ENCODE measurements around the gene RAB40C.
A peak's percentile ranks its signal among the peaks of the same experiment; 100 is the strongest.

The RAB40C gene, protein sequence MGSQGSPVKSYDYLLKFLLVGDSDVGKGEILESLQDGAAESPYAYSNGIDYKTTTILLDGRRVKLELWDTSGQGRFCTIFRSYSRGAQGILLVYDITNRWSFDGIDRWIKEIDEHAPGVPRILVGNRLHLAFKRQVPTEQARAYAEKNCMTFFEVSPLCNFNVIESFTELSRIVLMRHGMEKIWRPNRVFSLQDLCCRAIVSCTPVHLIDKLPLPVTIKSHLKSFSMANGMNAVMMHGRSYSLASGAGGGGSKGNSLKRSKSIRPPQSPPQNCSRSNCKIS

DNA sequence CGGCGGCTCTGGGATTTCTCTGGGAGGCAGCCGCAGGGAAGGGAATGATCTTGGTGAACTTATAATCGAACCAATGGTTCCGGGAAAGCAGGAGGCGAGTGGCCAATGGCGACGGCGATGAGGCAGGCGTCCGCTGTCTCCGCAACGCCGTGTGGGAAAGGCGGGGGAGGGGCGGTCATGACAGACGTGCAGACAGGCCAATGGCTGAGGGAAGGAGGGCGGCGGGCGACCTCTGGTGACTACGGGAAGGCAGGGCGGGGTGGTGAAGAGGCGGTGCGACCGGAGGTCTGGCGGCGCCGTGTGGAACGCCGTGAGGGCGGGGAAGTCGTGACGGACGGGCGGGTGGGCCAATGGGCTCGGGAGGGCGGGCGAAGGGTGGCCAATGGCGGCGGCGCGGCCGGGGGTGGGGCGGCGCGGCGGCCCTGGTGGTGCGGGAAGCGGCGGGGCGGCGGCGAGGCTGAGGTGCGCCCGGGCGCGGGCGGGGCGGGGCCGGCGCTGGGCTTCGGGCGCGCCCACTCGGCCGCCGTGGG lies at the start of gene RAB40C:
RAB40C (plus strand) TSS at position 409 of the 530 bp plus-strand sequence. CDS start 226 bp downstream, outside the sequence.
- peak; percentile 97 for DNase-seq

DNA sequence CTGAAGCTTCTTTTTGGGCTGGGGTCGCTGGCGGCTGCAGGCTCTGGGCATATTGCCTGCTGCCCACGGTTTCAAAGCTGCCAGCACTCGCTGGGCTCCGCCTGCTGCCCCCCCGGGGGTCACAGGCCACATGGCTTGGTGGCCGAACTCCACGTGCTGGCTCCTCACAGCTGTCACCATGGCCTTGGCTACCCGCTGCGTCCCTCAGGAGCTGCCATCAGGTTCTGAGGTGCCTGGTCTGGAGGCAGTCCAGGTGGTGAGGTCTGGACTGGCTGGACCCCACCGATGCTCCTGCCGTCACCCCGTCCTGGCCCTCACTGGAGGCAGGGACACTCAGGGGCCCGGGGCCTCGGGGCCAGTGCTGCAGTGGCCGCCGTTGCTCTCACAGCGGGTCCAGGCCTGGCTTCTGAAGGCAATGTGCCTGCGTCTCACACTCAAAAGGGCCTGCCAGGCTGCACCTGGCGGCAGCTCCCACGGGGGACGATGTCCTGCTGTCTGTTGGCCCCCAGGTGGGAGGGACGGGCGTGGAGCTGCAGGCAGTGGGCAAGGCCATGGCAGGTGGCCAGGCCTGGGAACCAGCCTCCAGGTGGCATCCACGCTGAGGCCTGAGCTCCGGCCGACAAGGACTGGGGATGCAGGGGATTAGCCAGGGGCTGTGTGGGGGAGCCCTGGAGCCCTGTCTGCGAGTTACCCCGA lies 49.1 kb upstream of the RAB40C start:
- no peak for DNase-seq

DNA sequence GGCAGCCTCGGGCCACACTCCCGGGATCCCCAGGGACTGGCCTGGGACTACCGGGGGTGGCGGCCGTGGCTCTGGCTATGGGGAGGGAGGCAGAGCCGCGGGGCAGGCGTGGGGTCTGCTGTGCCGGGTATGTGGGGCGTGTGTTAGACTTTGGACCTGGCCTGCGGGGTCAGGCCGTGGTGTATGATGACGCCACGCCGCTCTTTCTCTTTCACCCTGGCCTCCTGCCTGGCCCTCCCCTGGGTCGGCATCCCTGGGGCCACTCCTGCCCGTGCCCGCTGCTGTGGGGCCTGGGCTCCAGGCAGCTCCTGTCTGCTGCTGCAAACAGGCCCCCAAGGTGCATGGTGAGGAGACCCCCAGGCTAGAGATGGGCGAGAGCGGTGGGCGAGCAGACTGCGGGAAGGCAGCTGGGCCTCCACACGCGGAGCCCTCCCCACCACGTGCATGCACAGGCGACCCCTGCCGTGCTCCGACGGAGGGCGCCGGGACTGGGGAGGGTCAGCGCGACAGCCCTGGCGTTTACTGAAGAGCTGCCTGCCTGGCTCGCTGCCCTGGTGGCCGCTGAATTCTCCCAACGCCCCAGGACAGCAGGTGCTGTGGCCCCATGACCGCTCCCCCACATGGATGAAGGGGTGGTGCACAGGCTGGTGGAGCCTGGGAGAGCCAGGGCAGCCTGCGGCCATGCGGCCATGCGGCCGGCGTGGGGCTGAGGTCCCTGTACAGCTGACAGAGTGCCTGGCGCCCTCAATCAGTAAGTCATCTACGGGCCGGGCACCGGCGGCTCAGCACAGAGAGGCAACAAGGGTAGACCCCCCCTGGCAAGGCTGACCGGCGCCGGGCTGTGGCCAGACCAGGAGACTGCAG lies 46.3 kb upstream of the RAB40C start:
- DNase-seq, result no peak

DNA sequence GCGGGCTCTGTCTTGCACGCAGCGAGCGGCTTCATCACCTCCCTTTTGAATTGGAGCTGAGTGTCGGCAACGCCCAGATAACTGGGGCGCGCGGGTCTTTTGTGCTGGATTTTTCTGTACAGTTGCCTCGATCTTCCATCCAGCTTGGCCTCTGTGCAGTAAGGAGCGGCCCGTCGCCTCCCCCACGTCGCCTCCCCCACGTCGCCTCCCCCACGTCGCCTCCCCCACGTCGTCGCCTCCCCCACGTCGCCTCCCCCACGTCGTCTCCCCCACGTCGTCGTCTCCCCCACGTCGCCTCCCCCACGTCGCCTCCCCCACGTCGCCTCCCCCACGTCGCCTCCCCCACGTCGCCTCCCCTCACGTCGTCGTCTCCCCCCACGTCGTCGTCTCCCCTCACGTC lies 45.3 kb upstream of the RAB40C start:
- DNase-seq, result no peak

DNA sequence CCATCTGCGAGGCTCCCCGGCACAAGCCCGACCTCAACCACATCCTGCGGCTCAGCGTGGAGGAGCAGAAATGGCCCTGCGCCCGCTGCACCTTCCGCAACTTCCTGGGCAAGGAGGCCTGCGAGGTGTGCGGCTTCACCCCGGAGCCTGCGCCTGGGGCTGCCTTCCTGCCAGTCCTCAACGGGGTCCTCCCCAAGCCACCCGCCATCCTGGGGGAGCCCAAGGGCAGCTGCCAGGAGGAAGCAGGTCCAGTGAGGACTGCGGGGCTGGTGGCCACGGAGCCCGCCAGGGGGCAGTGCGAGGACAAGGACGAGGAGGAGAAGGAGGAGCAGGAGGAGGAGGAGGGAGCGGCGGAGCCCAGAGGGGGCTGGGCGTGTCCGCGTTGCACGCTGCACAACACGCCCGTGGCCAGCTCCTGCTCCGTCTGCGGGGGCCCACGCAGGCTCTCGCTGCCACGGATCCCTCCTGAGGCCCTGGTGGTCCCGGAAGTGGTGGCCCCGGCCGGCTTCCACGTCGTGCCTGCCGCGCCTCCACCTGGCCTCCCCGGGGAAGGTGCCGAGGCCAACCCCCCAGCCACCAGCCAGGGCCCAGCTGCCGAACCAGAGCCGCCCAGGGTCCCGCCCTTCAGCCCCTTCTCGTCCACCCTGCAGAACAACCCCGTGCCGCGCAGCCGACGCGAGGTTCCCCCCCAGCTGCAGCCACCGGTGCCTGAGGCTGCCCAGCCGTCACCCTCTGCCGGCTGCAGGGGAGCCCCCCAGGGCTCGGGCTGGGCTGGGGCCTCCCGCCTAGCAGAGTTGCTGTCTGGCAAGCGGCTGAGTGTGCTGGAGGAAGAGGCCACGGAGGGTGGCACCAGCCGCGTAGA lies 42.7 kb upstream of the RAB40C start:
- DNase-seq, result peak; percentile 69

DNA sequence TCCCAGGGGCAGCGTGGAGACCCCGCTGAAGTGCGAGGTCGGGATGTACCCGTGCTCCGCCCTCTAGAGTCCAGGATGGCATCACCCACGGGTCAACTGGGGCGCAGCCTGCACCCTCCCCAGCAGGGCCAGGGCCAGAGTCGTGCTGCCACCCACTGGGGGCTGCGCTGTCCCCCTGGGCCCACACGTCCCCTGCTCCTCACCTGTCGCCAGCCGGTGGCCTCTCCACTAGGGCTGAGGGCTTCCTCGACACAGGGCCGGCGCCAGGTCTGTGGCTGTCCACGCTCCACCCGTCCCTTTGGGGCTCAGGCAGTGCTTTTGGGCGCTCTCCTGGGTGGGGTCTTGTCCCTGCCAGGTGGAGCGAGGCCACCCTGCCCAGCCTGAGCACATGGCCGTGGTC lies 41.3 kb upstream of the RAB40C start:
- DNase-seq, result no peak

DNA sequence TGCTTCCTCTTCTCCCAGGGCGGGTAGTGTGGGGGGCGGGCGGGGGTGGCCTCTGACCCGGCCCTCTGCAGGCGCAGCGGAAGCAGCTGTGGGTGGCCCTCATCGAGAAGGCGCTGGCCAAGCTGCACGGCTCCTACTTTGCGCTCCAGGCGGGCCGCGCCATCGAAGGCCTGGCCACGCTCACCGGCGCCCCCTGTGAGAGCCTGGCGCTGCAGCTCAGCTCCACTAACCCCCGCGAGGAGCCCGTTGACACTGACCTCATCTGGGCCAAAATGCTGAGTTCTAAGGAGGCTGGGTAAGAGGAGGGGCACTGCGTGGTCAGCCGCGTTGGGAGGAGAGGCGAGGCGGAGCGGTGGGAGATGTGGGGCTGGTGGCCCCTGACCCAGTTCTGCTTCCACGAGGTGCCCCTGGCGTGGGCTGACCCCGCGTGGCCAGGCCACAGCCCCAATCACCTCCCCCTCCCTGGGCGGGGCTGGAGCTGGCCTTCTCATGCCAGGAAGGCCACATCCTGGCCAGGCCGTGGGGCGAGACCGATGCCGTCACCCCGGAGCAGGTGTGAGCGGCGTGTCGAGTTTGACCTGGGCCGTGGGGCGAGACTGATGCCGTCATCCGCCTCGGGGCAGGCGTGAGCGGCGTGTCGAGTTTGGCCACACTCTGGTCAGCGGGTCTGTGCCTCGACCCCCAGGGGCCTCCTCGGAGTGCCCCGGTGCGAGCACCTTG lies 40.2 kb upstream of the RAB40C start:
- no peak for DNase-seq

DNA sequence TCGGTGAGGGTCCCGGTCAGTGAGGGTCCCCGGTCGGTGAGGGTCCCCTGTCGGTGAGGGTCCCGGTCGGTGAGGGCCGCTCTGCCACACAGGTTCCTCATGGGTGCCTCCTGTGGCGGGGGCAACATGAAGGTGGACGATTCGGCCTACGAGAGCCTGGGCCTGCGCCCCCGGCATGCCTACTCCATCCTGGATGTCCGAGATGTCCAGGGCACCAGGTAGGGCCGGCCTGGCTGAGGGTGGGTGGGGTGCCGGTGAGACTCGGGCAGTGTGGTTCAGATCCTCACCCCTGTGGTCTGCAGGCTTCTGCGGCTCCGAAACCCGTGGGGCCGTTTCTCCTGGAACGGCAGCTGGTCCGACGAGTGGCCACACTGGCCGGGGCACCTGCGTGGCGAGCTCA lies 38.7 kb upstream of the RAB40C start:
- DNase-seq, result no peak

DNA sequence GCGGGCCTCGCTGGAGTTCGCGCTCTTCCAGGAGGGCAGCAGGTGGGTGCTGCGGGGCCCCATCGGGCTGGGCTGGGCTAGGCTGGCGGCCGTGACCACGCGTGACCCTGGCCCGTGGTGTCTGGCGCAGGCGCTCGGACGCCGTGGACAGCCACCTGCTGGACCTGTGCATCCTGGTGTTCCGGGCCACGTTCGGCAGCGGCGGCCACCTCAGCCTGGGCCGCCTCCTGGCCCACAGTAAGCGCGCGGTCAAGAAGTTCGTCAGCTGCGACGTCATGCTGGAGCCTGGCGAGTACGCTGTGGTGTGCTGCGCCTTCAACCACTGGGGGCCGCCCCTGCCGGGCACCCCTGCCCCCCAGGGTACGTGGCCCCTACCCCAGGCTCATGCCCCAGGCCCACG lies 37.7 kb upstream of the RAB40C start:
- DNase-seq, result no peak

DNA sequence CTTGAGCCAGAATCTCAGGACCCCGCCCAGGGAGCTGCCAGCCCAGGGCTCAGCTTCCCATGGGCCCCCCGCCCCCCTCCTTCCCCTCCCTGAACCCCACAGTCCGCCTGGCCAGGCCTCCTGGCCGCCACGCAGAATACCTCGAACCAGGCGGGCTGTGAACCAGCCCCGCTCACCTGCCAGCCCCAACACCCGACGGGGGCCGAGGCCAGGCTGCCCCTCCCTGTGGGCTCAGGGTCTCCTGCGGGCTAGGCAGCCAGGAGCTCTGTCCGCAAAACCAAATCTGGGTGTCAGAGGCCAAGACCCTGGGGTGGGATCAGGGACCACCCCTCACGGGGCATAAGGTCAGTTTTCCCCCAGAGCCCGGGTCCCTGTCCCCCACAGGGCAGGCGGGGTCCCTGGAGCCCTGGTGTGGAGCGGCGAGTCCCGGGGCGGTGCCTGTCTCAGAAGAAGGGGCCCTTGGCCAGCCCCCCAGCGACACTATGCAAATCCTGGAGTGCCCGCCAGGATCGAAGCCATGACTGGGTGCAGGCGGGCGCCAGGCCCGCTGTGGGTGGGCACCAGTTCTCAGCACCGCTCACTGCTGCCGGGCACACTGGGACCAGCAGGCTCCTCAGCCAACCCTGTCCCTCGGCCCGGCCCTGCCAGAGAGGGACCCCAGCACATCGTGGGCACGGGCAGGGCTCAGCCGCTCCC lies 36.1 kb upstream of the RAB40C start:
- no peak for DNase-seq

DNA sequence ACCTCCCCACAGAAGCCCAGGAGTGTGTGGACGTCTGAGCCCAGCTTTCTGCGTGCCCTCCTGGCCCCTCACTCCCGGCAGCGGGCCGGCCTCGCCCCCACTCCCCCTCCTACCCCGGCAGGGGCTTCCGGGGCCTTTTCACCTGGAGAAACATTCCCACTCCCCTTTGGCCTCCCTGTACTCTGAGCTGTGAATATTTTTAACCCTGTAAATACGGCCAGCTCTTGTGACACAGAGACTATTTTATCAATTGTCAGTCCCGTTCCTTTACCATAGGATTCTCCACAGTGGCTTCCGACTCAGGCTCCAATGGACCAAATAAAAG lies 35.6 kb upstream of the RAB40C start:
- no peak for DNase-seq

DNA sequence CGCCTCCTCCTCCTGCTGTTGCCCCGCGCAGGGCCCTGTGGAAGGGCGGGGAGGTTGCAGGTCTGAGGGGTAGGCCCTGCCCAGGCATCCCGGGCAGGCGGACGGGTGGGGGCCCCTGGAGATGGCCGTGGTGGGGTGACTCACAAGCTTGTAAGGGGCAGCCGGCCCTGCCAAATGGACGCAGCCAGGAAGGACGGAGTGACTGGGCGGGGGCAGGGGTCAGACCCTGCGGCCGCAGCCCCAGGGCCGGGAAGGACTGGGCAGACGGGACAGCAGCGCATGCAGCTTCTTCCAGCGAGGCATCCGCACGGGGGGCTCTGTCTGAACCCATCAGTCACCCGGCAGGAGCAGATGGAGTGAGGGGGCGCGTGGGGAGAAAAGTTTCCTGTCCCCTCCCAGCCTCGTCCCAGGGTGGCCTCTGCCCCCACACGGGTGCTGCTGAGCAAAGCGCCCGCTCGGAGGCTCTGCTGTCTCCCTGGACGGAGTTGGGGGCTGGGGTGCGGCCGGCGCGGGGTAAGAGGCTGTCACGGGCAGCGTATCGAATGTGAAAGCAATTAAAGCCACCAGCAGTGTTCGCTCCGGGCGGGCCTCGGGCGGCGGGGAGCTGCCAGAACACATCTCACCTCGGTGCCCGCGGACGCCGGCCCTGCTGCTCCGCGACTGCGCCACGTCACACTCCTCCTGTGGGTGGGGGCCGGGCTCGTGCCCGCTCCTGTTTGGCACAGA lies 35.1 kb upstream of the RAB40C start:
- no peak for DNase-seq

DNA sequence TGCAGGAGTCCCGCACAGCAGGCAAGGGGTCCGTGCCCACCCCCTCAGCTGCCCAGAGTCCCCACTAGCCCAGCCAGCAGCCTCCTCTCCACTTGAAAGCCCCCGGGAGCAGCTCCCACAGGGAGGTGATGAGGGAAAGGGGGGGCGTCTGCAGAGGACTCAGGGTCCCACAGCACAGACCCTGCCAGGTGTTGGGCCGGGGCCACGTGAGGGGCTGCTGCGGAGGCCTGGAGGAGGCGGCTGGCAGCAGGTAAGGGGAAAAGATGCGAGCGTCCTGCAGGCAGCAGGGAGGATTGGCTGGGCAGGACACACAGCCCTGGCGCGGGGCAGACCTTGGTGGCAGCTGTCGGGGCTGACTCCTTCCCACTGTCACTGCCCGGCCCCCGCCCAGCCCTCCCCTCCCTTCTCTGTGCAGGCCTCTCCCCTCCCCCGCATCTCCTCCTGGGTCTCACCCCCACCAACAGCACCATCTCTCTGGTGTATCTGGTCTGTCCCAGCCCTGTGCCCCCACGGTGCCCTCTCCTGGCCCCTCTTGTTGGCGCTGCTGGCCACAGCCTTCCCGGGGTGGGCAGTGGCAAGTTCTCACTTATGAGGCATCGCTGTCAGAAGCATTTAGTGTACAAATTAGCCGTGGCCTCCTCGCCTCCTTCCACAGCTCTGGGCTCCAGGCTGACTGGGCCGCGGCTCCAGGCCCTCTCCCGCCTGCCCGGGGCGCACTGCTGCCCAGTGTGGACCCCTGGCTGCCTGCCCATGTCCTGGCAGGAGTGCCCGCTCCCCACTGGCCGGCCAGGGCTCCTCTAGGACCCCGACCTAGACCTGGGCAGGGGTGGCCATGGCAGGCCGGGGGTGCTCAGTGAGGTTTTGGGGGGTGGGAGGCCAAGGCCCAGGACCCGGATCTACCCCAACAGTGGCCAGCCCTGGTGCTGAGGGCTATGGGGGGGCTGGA lies 34.1 kb upstream of the RAB40C start:
- DNase-seq, result no peak

DNA sequence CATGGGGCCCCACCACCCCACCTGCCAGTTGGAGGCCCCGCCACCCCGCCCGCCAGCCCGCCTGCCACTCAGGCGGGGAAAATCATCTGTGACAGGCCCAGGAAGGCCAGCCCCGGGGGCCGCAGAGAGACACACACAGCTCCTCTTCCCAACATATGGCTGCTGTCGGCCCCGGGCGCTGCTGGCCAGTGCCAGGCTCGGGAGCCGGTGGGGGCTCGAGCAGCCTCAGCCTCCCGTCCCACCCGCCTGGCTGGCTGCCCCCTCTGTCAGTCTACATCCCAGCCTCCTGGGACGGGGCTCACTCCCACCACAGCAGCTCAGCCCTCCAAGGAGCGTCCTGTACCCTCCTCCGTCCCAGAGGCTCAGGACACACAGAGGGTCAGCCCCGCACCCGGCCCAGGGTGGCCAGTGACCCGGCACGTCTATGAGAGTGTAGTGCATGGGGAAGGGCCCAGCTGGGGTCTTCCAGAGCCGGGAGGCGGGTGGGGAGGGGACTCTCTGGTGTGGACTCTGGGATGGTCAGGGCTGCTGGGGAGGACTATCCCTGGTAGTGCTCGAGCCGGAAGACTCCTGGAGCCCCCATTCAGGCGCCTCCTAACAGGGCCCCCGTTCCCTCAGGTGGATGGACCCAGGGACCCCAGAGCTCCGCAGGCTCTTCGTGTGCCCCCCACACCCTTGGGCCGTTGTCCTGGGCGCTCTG lies 33.2 kb upstream of the RAB40C start:
- DNase-seq, result no peak

DNA sequence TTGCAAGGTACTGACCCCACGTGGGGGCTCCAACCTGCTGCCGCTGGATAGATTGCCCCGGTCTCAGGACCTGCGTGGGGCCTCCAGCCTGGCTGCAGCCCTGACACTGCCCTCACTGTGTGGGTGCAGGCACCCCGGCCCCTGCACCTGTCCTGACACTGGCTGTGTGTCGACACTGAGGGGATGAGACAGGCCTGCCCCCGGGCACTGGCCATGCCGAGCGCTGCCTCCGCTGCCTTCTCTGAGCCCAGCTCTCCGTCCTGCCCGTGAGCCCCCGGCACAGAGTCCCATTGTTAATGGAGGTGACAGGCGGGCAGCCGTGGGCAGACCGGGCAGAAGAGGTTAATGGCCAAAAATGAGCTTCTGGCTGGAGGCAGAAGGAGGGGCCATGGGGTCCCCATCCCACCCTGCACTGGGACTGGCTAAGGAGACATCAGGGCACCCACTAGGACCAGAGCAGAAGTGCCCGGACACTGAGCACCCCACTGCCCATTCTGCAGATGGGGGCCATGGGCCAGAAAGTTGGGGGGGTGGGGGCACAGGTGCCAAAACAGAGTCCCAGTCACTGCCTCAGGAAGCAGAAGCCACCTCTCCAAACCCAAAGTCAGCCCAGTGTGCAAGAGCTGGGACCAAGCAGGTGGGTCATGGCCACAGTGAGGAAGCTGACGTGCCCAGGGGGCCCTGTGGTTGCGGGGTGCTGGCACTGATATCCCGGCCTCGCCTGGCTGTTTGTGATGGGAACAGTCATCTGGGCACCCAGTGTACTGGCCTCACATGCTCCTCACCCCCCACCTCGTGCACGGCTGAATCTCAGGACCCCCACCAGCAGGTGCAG lies 32.2 kb upstream of the RAB40C start:
- DNase-seq, result no peak

DNA sequence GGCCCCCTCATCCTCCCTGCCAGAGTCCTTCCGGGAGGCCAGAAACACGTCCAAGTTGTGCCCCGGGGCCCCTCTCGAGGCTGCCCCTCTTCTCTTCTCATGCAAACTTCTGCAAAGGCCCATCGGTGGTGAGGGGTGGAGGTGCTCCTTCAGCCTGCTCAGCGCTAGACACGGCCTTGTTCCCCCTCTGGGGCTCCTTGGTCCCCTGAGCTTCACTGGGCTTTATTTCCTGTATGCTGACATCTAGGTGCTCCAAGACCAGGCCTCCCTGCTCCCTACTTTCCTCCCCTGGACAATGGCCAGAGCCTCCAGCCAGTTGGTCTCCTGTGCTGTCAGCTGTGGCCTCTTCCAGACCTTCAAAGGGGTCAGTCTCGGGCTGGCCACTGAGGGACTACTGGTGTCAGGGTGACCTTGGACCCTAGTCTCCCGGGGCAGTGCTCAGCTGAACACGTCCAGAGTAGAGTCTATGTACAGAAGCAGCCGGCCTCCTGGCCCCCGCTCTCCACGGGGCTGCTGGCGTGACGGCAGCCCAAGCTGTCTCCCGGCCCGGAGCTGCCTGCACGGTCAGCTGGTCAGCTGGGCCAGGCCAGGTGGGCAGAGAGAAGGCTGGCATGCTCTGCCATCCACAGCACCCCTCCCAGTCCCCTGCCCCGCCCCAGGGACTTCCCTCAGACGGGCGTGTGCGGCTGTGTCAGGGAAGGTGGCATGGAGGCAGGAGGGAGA lies 31.4 kb upstream of the RAB40C start:
- DNase-seq, result no peak

DNA sequence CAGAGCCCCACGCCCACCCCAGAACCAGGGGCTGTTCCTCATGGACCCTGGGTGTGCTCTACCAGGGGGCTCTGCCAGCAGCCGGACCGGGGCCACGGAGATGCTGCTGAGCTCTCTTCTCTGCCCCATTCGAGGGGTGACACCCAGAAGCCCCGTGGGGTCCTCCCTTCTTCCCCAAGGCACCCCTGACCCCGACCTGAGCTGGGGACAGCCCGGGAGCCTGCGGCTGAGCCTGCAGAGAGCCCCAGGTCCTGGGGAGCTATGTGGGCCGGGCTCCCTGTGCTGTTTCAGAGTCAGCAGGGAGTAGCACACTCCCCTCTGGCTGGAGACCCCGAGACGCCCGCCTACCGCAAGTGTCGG lies 30.9 kb upstream of the RAB40C start:
- DNase-seq, result no peak

Data from hematopoietic multipotent progenitor cell treated with erythropoietin and hydrocortisone succinate and interleukin-3 and kit ligand, for 8 days (in vitro differentiated cells).